Muscle layer of colon (tissue), 2 donors: Measurements from ENCODE around the gene TMOD3.

Source experiments
- H3K27ac ChIP-seq: one replicate; pipeline ENCODE4 v1.7.0; 2013; ENCODE audit warnings: low read depth, mild to moderate bottlenecking, low read length, moderate library complexity
- H3K27me3 ChIP-seq, 2 donors: one replicate each; pipeline ENCODE4 v1.7.0; 2013; ENCODE audit warnings: low read length in 2 of 2, mild to moderate bottlenecking in 2 of 2; ENCODE audit not compliant: insufficient read depth in 2 of 2, control insufficient read depth in 1 of 2
- H3K36me3 ChIP-seq: one replicate; pipeline ENCODE4 v1.7.0; 2013; ENCODE audit warnings: mild to moderate bottlenecking, low read length; ENCODE audit not compliant: insufficient read depth
- H3K4me1 ChIP-seq: one replicate; pipeline ENCODE4 v1.7.0; 2013; ENCODE audit warnings: mild to moderate bottlenecking, low read length; ENCODE audit not compliant: insufficient read depth
- H3K4me3 ChIP-seq, 2 donors: one replicate each; pipeline ENCODE4 v1.7.0; 2013; ENCODE audit warnings: low read length in 2 of 2, low read depth in 1 of 2, mild to moderate bottlenecking in 1 of 2, moderate library complexity in 1 of 2
- H3K9ac ChIP-seq: one replicate; pipeline ENCODE4 v1.7.0; 2013; ENCODE audit warnings: low read length
- H3K9me3 ChIP-seq: one replicate; pipeline ENCODE4 v1.7.0; 2013; ENCODE audit warnings: mild to moderate bottlenecking, low read length
- donor health status: abdominal sarcoma.
- donor health status: Adenocarcinoma of cecum.

TMOD3 gene

GRCh38 chr15:51828621-51829375 lies 655 bp upstream of the TMOD3 start:
- H3K4me3 ChIP-seq = peak overlapping the region; percentile 12 to 72
- peaks cover 18% of the 10 kb centered on the region for H3K4me1 ChIP-seq
- H3K9ac ChIP-seq = no peak overlapping the region
- H3K27ac ChIP-seq = no peak overlapping the region
- no peaks in the 10 kb centered on the region for H3K27me3 ChIP-seq
- H3K36me3 ChIP-seq = no peaks in the 10 kb centered on the region
- H3K9me3 ChIP-seq = no peaks in the 10 kb centered on the region

- Histone ChIP-seq H3K36me3 (no peaks in the 10 kb centered on the region), H3K4me1 (peaks cover 18% of the 10 kb centered on the region), H3K9me3 (no peaks in the 10 kb centered on the region), H3K27me3 (no peaks in the 10 kb centered on the region), H3K27ac (peak overlapping the region; percentile 65), H3K9ac (peak overlapping the region; percentile 62), H3K4me3 (peak overlapping the region; percentile 72 to 88)
Measured at GRCh38 chr15:51830276-51830806, 888 bp downstream of the TMOD3 start.

- H3K36me3 ChIP-seq = no peaks in the 10 kb centered on the region
- H3K4me1 ChIP-seq = peaks cover 35% of the 10 kb centered on the region
- no peaks in the 10 kb centered on the region for H3K27me3 ChIP-seq
- H3K9me3 ChIP-seq = no peaks in the 10 kb centered on the region
- H3K9ac ChIP-seq = no peak overlapping the region
- no peak overlapping the region for H3K4me3 ChIP-seq
- no peak overlapping the region for H3K27ac ChIP-seq
Measured at GRCh38 chr15:51833772-51834171, 4.3 kb downstream of the TMOD3 start.

GRCh38 chr15:51837792-51838251 lies 8.4 kb downstream of the TMOD3 start:
- no peaks in the 10 kb centered on the region for H3K9me3 ChIP-seq
- H3K4me1 ChIP-seq = peaks cover 27% of the 10 kb centered on the region
- H3K36me3 ChIP-seq = no peaks in the 10 kb centered on the region
- H3K27ac ChIP-seq = no peak overlapping the region
- H3K27me3 ChIP-seq = no peaks in the 10 kb centered on the region
- H3K4me3 ChIP-seq = no peak overlapping the region
- H3K9ac ChIP-seq = no peak overlapping the region

- H3K4me3 ChIP-seq = no peak overlapping the region
- no peak overlapping the region for H3K9ac ChIP-seq
Measured at GRCh38 chr15:51838270-51838669, 8.8 kb downstream of the TMOD3 start.

GRCh38 chr15:51840692-51841091 lies 11.2 kb downstream of the TMOD3 start:
- Histone ChIP-seq H3K27ac (no peak overlapping the region), H3K9ac (no peak overlapping the region)

More at GRCh38 chr15:51838270-51838669, 8.8 kb downstream of the TMOD3 start:
- peaks cover 31% of the 10 kb centered on the region for H3K4me1 ChIP-seq
- no peaks in the 10 kb centered on the region for H3K27me3 ChIP-seq
- no peaks in the 10 kb centered on the region for H3K36me3 ChIP-seq
- H3K9me3 ChIP-seq = no peaks in the 10 kb centered on the region
- no peak overlapping the region for H3K27ac ChIP-seq

GRCh38 chr15:51841406-51842040 lies 12.1 kb downstream of the TMOD3 start:
- Histone ChIP-seq H3K9ac (no peak overlapping the region), H3K4me1 (peaks cover 62% of the 10 kb centered on the region), H3K27me3 (no peaks in the 10 kb centered on the region), H3K36me3 (no peaks in the 10 kb centered on the region), H3K27ac (no peak overlapping the region), H3K4me3 (no peak overlapping the region), H3K9me3 (no peaks in the 10 kb centered on the region)

More at GRCh38 chr15:51840692-51841091, 11.2 kb downstream of the TMOD3 start:
- H3K4me3 ChIP-seq = no peak overlapping the region
- H3K36me3 ChIP-seq = no peaks in the 10 kb centered on the region
- no peaks in the 10 kb centered on the region for H3K27me3 ChIP-seq
- no peaks in the 10 kb centered on the region for H3K9me3 ChIP-seq
- peaks cover 54% of the 10 kb centered on the region for H3K4me1 ChIP-seq

- Histone ChIP-seq H3K4me1 (peaks cover 60% of the 10 kb centered on the region), H3K27me3 (no peaks in the 10 kb centered on the region), H3K9ac (no peak overlapping the region), H3K36me3 (no peaks in the 10 kb centered on the region), H3K9me3 (no peaks in the 10 kb centered on the region), H3K27ac (no peak overlapping the region), H3K4me3 (no peak overlapping the region)
Measured at GRCh38 chr15:51842265-51842664, 12.8 kb downstream of the TMOD3 start.

- Histone ChIP-seq H3K9ac (no peak overlapping the region), H3K27ac (no peak overlapping the region), H3K27me3 (no peaks in the 10 kb centered on the region), H3K4me1 (peaks cover 51% of the 10 kb centered on the region), H3K4me3 (no peak overlapping the region), H3K9me3 (no peaks in the 10 kb centered on the region), H3K36me3 (no peaks in the 10 kb centered on the region)
Measured at GRCh38 chr15:51842852-51843737, 13.6 kb downstream of the TMOD3 start.

- H3K4me1 ChIP-seq = peaks cover 50% of the 10 kb centered on the region
- H3K9ac ChIP-seq = no peak overlapping the region
Measured at GRCh38 chr15:51844747-51845426, 15.4 kb downstream of the TMOD3 start.

More at GRCh38 chr15:51844747-51845426, 15.4 kb downstream of the TMOD3 start:
- H3K4me3 ChIP-seq = no peak overlapping the region
- no peaks in the 10 kb centered on the region for H3K36me3 ChIP-seq
- H3K27ac ChIP-seq = no peak overlapping the region
- no peaks in the 10 kb centered on the region for H3K27me3 ChIP-seq
- H3K9me3 ChIP-seq = no peaks in the 10 kb centered on the region
